SK-N-SH (cell line): ENCODE measurements around the gene BLOC1S3. TPM values are rescaled to one million over a fixed set of nuclear protein-coding genes. Genes with fewer than 3 reads are reported as not detected.

Experiments used
- CTCF ChIA-PET: fragments of 300-600, 350-600 bp; formaldehyde crosslinking; extraction: SDS; loops from one replicate; lab custom pipeline; 2021; lab: Yijun Ruan, JAX
- POLR2A ChIA-PET: fragments of 350-600 bp; sonication (Branson Sonifier 250); formaldehyde crosslinking; extraction: SDS; loops from one replicate; lab custom pipeline; 2020; ENCODE audit warnings: antibody characterized with exemption, inconsistent platforms; lab: Yijun Ruan, JAX
- DNase-seq: peaks from one replicate; pipeline ENCODE4 v3.0.0; 2012
- H2AFZ ChIP-seq: fragments of 200-600 bp; sonication (generic); 2 replicates; pipeline ENCODE4 v1.8.1; 2016; ENCODE audit warnings: antibody characterized with exemption, mild to moderate bottlenecking, low read depth
- H3F3A ChIP-seq: fragments of 200-600 bp; sonication (generic); replicated peaks from 2 replicates; pipeline ENCODE3; 2016; ENCODE audit warnings: antibody characterized with exemption, mild to moderate bottlenecking; ENCODE audit not compliant: insufficient read depth
- H3K27ac ChIP-seq, 2 experiments: fragments of 200-500 bp in 1 of 2; fragments of 200-600 bp in 1 of 2; sonication (Bioruptor generic) in 1 of 2; sonication (generic), shearing (Covaris generic) in 1 of 2; 2 replicates each; pipeline versions ENCODE4 v1.5.1 to v1.6.1; 2014 to 2016; ENCODE audit warnings: low read depth in 2 of 2, inconsistent platforms in 1 of 2, low read length in 1 of 2, mild to moderate bottlenecking in 1 of 2, mixed read lengths in 1 of 2
- H3K27me3 ChIP-seq: fragments of 200-600 bp; sonication (generic), shearing (Covaris generic); 2 replicates; pipeline ENCODE4 v1.6.1; 2016; ENCODE audit warnings: mixed run types; ENCODE audit not compliant: insufficient read depth
- H3K36me3 ChIP-seq, 2 experiments: fragments of 200-500 bp in 1 of 2; fragments of 200-600 bp in 1 of 2; sonication (Bioruptor generic) in 1 of 2; sonication (generic) in 1 of 2; replicated peaks in 1 of 2; 2 replicates each; pipeline versions ENCODE3 to v1.5.1; 2014 to 2016; ENCODE audit warnings: low read length in 1 of 2, mild to moderate bottlenecking in 1 of 2; ENCODE audit not compliant: insufficient read depth in 2 of 2, control insufficient read depth in 1 of 2
- H3K4me1 ChIP-seq, 2 experiments: fragments of 200-500 bp in 1 of 2; fragments of 200-600 bp in 1 of 2; sonication (Bioruptor generic) in 1 of 2; sonication (generic), shearing (Covaris generic) in 1 of 2; 2 replicates each; pipeline versions ENCODE4 v1.5.1 to v1.6.1; 2014 to 2016; ENCODE audit warnings: low read depth in 1 of 2, low read length in 1 of 2, mixed run types in 1 of 2; ENCODE audit not compliant: insufficient read depth in 2 of 2, control insufficient read depth in 1 of 2
- H3K4me2 ChIP-seq: fragments of 200-600 bp; sonication (generic), shearing (Covaris generic); 2 replicates; pipeline ENCODE4 v1.6.1; 2017; ENCODE audit warnings: mixed run types
- H3K4me3 ChIP-seq, 2 experiments: fragments of 200-500 bp in 1 of 2; fragments of 200-600 bp in 1 of 2; sonication (Bioruptor generic) in 1 of 2; sonication (generic), shearing (Covaris generic) in 1 of 2; 2 replicates each; pipeline versions ENCODE4 v1.5.1 to v1.8.1; 2014 to 2016; ENCODE audit warnings: low read depth in 2 of 2, inconsistent platforms in 1 of 2, low read length in 1 of 2, mild to moderate bottlenecking in 1 of 2, mixed read lengths in 1 of 2, moderate library complexity in 1 of 2
- H3K79me2 ChIP-seq: fragments of 200-600 bp; sonication (generic); 2 replicates; pipeline ENCODE4 v1.8.1; 2017; ENCODE audit warnings: mild to moderate bottlenecking; ENCODE audit not compliant: insufficient read depth
- H3K9ac ChIP-seq: fragments of 200-600 bp; sonication (generic); 2 replicates; pipeline ENCODE4 v1.6.1; 2017; ENCODE audit warnings: mixed run types
- H3K9me2 ChIP-seq: fragments of 200-600 bp; sonication (generic); 2 replicates; pipeline ENCODE4 v1.6.1; 2017; ENCODE audit warnings: mixed run types
- H3K9me3 ChIP-seq: fragments of 200-600 bp; sonication (generic); 2 replicates; pipeline ENCODE4 v1.6.1; 2017; ENCODE audit warnings: mixed run types, mild to moderate bottlenecking, moderate library complexity
- H4K20me1 ChIP-seq: fragments of 200-600 bp; sonication (generic); 2 replicates; pipeline ENCODE4 v1.6.1; 2017; ENCODE audit warnings: mild to moderate bottlenecking, mixed run types; ENCODE audit not compliant: insufficient read depth
- EP300 ChIP-seq, 2 experiments: IDR thresholded peaks; 2 replicates each; pipeline versions ENCODE4 v1.4.0 to v1.6.1; 2012; ENCODE audit warnings: borderline replicate concordance in 1 of 2, low read depth in 1 of 2, low read length in 1 of 2
- FOSL2 ChIP-seq: IDR thresholded peaks from 2 replicates; pipeline ENCODE4 v1.4.0; 2012; ENCODE audit warnings: low read depth, mild to moderate bottlenecking, moderate library complexity, borderline replicate concordance
- MXI1 ChIP-seq: IDR thresholded peaks from 2 replicates; pipeline ENCODE4 v1.6.1; 2012; ENCODE audit warnings: mild to moderate bottlenecking, low read depth, low read length, improper control_type of control experiment
- NRF1 ChIP-seq: IDR thresholded peaks from 2 replicates; pipeline ENCODE4 v1.6.1; 2012; ENCODE audit warnings: low read depth, mild to moderate bottlenecking, low read length
- RCOR1 ChIP-seq: fragments of 150-350 bp; IDR thresholded peaks from 2 replicates; pipeline ENCODE4 v1.6.1; 2017; ENCODE audit warnings: antibody characterized with exemption, low read length
- SIN3A ChIP-seq: IDR thresholded peaks from 2 replicates; pipeline ENCODE4 v1.6.1; 2012; ENCODE audit warnings: low read depth, mild to moderate bottlenecking, low read length, moderate library complexity, borderline replicate concordance
- TCF12 ChIP-seq: IDR thresholded peaks from 2 replicates; pipeline ENCODE4 v1.4.0; 2012
- TEAD4 ChIP-seq: IDR thresholded peaks from 2 replicates; pipeline ENCODE4 v1.4.0; 2012; ENCODE audit warnings: mild to moderate bottlenecking, borderline replicate concordance; ENCODE audit not compliant: insufficient read depth
- WGBS: methylation state at CpG from one replicate; pipeline ENCODE4 v1.1.6; 2017; ENCODE audit warnings: low lambda C conversion rate; 5-methylcytosine and 5-hydroxymethylcytosine counted together
- polyA plus RNA-seq, 3 experiments: library from polyadenylated mRNA; depleted of rRNA; stranded (reverse); fragments of >200 nt; gene quantifications; 2 replicates each; pipeline ENCODE4 v1.2.3, GENCODE V29; 2012
- TF ChIP-seq, protein P1 (sequence below): IDR thresholded peaks from 2 replicates; pipeline ENCODE4 v1.4.0; 2012; ENCODE audit warnings: low read depth
- TF ChIP-seq, protein P2 (sequence below): IDR thresholded peaks from 2 replicates; pipeline ENCODE4 v1.4.0; 2012; ENCODE audit warnings: low read depth, borderline replicate concordance
- TF ChIP-seq, protein P3 (sequence below): IDR thresholded peaks from 2 replicates; pipeline ENCODE4 v1.6.1; 2012; ENCODE audit warnings: mild to moderate bottlenecking, low read depth, low read length, moderate library complexity
- TF ChIP-seq, protein P4 (sequence below): fragments of 150-350 bp; IDR thresholded peaks from 2 replicates; pipeline ENCODE4 v1.6.1; 2016; ENCODE audit warnings: mild to moderate bottlenecking, low read depth, low read length

BLOC1S3 gene
- polyA plus RNA-seq, 1 of the 3 experiments (the other 2 are of a cell fraction), result 3.0 TPM

DNA sequence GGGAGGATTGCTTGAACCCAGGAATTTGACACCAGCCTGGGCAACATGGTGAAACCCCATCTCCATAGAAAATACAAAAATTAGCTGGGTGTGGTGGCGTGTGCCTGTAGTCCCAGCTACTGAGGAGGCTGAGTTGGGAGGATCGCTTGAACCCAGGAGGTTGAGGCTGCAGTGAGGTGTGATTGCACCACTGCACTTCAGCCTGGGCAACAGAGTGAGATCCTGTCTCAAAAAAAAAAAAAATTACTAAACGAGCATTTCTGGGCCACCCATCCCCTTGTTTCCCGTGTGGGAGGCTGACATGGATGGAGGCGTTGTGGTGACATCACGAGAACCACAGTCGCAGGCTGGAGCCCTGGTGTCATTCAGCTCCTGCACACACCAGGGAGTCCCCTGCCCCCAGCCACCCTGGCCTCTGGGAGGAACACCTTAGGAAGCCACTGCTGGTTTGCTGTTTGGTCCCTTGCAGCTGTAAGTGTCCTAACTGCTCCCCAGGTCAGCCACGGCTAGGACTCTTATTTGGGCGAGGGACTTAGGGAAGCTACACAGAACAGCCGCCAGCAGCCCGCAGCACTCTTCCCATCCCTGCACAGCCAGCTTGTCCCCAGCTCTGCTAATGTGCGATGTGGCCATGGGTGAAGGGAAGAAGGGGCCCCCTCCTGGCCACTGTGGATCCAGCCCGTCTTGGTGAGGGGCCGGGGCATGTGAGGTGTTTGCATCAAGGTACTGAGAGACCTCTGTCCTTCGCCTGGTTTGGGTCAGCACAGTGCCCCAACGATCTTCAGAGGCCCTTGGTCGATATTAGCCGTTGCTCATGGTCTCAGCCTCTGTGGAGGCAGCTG is 30.5 kb upstream of the BLOC1S3 start:
- CTCF ChIA-PET, result interaction anchor here (0.8 to 2.3 kb wide), 6 partner anchors 11 to 191 kb away, joined by 3 to 7 read pairs (median 4); partner anchors contain the start of genes BLOC1S3, PPP1R37 and TRAPPC6A

DNA sequence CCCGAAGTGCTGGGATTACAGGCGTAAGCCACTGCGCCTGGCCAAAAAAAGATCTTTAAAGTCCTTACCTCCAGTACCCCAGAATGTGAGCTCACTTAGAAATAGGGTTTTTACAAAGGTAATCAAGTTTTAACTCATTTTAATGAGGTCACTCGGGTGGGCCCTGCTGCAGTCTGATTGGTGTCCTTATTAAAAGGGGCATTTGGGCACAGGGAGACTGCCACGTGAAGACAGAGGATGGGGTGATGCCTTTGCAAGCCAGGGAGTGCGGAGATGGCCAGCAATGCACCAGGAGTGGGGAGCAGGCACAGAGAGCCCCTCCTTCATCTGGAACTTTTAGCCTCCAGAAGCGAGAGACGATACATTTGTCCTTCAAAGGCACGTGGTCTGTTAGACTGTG is 29.5 kb upstream of the BLOC1S3 start:
- Histone ChIP-seq H4K20me1 (no peaks in the 10 kb centered on the region), H3K36me3 (peaks cover 0 to 17% of the 10 kb centered on the region in 2 experiments), H3K4me2 (no peak overlapping the region), H3F3A (no peaks in the 10 kb centered on the region), H3K4me3 (no peak overlapping the region), H3K9me3 (no peaks in the 10 kb centered on the region), H2AFZ (no peak overlapping the region), H3K9me2 (no peaks in the 10 kb centered on the region), H3K4me1 (peaks cover 0 to 17% of the 10 kb centered on the region in 2 experiments; a peak in 1 of 4 replicates), H3K9ac (no peak overlapping the region), H3K79me2 (no peaks in the 10 kb centered on the region), H3K27ac (no peak overlapping the region), H3K27me3 (no peaks in the 10 kb centered on the region; the same call in 1 of the 2 replicates)
- POLR2A ChIA-PET, result no interaction called here
- TF ChIP-seq MXI1 (no peak), FOSL2 (no peak), EP300 (IDR thresholded peaks at IDR 0.05; ENCODE audit: borderline replicate concordance in 1 of 2, low read depth in 1 of 2, low read length in 1 of 2) (no peak), NRF1 (no peak), RCOR1 (no peak), TCF12 (no peak), SIN3A (no peak), TEAD4 (no peak)
- TF ChIP-seq, protein P1, sequence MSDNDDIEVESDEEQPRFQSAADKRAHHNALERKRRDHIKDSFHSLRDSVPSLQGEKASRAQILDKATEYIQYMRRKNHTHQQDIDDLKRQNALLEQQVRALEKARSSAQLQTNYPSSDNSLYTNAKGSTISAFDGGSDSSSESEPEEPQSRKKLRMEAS, result no peak
- TF ChIP-seq, protein P2, sequence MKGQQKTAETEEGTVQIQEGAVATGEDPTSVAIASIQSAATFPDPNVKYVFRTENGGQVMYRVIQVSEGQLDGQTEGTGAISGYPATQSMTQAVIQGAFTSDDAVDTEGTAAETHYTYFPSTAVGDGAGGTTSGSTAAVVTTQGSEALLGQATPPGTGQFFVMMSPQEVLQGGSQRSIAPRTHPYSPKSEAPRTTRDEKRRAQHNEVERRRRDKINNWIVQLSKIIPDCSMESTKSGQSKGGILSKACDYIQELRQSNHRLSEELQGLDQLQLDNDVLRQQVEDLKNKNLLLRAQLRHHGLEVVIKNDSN, result no peak
- TF ChIP-seq, protein P3, sequence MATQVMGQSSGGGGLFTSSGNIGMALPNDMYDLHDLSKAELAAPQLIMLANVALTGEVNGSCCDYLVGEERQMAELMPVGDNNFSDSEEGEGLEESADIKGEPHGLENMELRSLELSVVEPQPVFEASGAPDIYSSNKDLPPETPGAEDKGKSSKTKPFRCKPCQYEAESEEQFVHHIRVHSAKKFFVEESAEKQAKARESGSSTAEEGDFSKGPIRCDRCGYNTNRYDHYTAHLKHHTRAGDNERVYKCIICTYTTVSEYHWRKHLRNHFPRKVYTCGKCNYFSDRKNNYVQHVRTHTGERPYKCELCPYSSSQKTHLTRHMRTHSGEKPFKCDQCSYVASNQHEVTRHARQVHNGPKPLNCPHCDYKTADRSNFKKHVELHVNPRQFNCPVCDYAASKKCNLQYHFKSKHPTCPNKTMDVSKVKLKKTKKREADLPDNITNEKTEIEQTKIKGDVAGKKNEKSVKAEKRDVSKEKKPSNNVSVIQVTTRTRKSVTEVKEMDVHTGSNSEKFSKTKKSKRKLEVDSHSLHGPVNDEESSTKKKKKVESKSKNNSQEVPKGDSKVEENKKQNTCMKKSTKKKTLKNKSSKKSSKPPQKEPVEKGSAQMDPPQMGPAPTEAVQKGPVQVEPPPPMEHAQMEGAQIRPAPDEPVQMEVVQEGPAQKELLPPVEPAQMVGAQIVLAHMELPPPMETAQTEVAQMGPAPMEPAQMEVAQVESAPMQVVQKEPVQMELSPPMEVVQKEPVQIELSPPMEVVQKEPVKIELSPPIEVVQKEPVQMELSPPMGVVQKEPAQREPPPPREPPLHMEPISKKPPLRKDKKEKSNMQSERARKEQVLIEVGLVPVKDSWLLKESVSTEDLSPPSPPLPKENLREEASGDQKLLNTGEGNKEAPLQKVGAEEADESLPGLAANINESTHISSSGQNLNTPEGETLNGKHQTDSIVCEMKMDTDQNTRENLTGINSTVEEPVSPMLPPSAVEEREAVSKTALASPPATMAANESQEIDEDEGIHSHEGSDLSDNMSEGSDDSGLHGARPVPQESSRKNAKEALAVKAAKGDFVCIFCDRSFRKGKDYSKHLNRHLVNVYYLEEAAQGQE, result no peak
- TF ChIP-seq, protein P4, sequence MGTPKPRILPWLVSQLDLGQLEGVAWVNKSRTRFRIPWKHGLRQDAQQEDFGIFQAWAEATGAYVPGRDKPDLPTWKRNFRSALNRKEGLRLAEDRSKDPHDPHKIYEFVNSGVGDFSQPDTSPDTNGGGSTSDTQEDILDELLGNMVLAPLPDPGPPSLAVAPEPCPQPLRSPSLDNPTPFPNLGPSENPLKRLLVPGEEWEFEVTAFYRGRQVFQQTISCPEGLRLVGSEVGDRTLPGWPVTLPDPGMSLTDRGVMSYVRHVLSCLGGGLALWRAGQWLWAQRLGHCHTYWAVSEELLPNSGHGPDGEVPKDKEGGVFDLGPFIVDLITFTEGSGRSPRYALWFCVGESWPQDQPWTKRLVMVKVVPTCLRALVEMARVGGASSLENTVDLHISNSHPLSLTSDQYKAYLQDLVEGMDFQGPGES, result no peak
- DNase-seq, result no peak
- CTCF ChIA-PET, result interaction anchor here (0.8 to 2.3 kb wide), 5 partner anchors 13 to 190 kb away, joined by 3 to 7 read pairs (median 4); partner anchors contain the start of genes BLOC1S3, PPP1R37 and TRAPPC6A
- 90% methylated on average over 9 of the region's 9 CpGs for WGBS

More for the DNA sequence above, 30.5 kb upstream of the BLOC1S3 start:
- no peaks in the 10 kb centered on the region for H3K9me3 ChIP-seq
- no peak overlapping the region for H3K4me2 ChIP-seq
- H2AFZ ChIP-seq, result no peak overlapping the region
- POLR2A ChIA-PET, result no interaction called here
- no peaks in the 10 kb centered on the region for H3K79me2 ChIP-seq
- H3K4me3 ChIP-seq, result no peak overlapping the region
- H3F3A ChIP-seq, result no peaks in the 10 kb centered on the region
- peaks cover 0 to 11% of the 10 kb centered on the region in 2 experiments; a peak in 1 of 4 replicates for H3K4me1 ChIP-seq
- no peak for DNase-seq
- no peak for TF ChIP-seq MXI1
- TF ChIP-seq EP300 (IDR thresholded peaks at IDR 0.05; ENCODE audit: borderline replicate concordance in 1 of 2, low read depth in 1 of 2, low read length in 1 of 2), result no peak
- no peak for TF ChIP-seq TEAD4
- TF ChIP-seq, protein P4, result no peak
- TF ChIP-seq, all 33 proteins: peak for 0
- Histone ChIP-seq H3K27me3 (no peaks in the 10 kb centered on the region; the same call in 1 of the 2 replicates), H4K20me1 (no peaks in the 10 kb centered on the region), H3K9me2 (no peaks in the 10 kb centered on the region), H3K27ac (no peak overlapping the region), H3K36me3 (peaks cover 0 to 22% of the 10 kb centered on the region in 2 experiments), H3K9ac (no peak overlapping the region)
- 85% methylated on average over 12 of the region's 18 CpGs for WGBS
